GM04503 (cell line): ENCODE results near the gene SLC51A.
A peak's percentile ranks its signal among the peaks of the same experiment; 100 is the strongest.
"Not testable (repeated sequence)": the region's sequence is repeated elsewhere in the genome, so short reads cannot be mapped to it uniquely, and the experiment has no call there.

ENCODE experiments used
- DNase-seq: peaks from one replicate; pipeline ENCODE4 v3.0.0-alpha.2; 2012; ENCODE audit warnings: low read depth

Gene SLC51A

DNA sequence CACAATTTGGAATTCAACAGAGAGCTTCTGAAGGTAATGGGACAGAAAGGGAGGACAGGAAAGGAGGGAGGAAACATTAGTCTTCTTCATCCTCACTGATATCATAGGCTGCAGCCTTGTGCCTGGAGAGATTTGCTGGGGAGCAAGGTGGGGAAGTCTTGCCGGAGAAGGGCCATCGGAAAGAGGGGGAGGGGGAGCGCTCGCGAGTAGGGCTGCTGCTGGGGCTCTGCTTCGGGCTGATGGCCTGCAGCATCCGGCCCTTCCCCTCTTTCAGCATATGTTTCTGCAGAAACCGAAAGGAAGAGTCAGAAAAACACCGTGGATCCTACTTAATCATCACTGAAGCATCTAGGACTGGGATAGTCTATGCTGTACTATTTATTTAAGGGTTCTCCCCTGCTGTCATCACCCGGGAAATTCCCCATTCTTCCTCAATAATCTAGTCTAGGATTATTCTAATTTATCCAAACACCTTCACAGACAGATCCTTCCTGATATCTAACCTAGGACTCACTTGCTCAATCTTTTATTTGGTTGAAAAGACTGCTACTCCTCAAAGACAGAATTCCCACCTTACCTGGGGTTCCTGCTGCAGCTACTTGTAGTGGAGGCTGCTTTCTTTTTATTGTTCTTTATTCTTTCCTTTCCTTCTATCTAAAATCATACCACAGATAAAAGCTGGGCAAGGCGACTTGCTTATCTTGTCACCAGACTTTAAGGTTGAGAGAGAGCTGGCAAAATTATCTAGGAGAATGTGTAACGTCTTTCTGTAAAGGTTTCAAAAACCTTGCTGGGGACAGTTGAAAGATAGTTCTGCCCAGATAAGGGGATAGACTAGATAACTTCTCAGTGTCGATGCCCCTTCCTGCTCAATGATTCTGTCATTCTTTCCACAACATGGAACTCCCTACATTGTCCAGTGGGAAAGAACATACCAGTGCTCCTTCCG, 22.6 kb downstream of the SLC51A start:
- no peak for DNase-seq

- no peak for DNase-seq
Observed at GRCh38 chr3:196240424-196240823, 24.1 kb downstream of the SLC51A start.

GRCh38 chr3:196241704-196242103, 25.4 kb downstream of the SLC51A start:
- DNase-seq, result no peak

DNA sequence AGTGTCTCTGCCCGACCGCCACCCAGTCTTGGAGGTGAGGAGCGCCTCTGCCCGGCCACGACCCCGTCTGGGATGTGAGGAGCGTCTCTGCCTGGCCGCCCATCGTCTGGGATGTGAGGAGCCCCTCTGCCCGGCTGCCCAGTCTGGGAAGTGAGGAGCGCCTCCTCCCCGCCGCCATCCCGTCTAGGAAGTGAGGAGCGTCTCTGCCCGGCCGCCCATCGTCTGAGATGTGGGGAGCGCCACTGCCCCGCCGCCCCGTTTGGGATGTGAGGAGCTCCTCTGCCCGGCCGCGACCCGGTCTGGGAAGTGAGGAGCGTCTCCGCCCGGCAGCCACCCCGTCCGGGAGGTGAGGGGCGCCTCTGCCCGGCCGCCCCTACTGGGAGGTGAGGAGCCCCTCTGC, 27.8 kb downstream of the SLC51A start:
- DNase-seq, result not testable (repeated sequence)

DNA sequence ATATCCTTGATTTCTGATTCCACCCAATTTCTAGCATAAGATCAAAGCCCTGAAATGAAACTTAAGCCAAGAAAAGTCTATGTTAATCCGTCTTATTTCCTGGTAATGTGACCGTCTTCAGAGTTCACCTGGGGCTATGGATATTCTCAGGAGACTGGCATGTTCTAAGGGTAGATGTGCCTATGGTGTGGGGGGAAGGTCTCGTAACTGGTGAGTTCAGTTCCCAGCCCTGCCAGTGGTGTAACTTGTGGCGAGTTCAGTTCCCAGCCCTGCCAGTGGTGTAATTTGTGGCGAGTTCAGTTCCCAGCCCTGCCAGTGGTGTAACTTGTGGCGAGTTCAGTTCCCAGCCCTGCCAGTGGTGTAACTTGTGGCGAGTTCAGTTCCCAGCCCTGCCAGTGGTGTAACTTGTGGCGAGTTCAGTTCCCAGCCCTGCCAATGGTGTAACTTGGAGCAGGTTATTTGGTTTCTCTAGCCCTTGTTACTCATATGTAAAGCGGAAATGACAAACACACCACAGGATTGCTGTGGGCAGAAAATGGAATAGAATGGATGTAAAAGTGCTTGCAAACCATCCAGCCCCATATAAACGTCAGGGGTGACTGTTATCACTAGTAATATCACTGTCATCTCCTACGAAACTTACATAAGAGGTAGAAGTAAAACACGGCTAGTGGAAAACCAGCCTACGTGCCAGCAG, 30.4 kb downstream of the SLC51A start:
- no peak for DNase-seq

DNA sequence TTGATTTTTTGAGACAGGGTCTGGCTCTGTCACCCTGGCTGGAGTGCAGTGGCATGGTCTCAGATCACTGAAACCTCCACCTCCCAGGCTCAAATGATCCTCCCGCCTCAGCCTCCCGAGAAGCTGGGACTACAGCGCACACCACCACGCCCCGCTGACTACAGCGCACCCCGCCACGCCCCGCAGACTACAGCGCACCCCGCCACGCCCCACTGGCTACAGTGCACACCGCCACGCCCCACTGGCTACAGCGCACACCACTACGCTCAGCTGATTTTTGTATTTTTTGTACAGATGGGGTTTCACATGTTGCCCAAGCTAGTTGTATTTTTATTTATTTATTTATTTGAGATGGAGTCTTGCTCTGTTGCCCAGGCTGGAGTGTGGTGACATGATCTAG, 35.6 kb downstream of the SLC51A start:
- DNase-seq, result no peak

DNA sequence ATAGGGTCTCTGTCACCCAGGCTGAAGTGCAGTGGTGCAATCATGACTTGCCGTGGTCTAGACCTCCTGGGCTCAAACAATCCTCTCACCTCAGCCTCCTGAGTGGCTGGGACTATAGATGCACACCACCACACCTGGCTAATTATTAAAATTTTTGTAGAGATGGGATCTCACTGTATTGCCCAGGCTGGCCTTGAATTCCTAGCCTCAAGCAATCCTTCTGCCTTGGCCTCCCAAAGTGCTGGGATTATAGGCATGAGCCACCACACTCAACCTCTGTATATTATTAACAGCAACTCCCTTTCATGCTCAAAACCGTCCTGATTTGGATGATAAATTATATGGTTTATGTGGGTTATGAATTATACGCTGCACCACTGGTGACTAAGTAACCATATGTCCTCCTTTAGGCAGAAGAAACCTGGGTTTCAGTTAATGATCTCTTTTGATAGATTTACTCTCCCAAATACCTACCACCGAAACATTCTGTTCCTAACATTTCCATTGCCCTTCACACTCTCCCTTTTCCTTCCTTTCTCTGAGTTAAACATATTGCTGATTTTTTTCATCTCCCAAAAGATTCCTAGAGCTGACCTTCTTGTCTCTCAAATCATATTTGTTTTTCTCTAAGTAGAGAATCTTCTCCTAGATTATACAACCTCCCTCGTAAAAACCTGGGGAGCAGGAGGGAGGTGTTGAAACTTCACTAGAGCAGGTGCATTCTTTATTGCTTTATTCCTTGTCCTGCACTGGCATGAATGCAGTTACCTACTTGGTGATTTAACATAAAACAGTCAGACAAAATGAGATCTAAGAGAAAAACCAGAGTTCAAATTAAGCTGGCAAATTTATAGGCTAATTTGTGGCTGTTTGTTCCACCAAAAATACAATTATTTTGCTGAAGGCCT, 38.3 kb downstream of the SLC51A start:
- DNase-seq, result no peak

- no peak for DNase-seq
Observed at GRCh38 chr3:196255776-196256175, 39.4 kb downstream of the SLC51A start.

GRCh38 chr3:196260784-196261183, 44.5 kb downstream of the SLC51A start:
- no peak for DNase-seq

GRCh38 chr3:196263819-196264218, 47.5 kb downstream of the SLC51A start:
- no peak for DNase-seq

DNA sequence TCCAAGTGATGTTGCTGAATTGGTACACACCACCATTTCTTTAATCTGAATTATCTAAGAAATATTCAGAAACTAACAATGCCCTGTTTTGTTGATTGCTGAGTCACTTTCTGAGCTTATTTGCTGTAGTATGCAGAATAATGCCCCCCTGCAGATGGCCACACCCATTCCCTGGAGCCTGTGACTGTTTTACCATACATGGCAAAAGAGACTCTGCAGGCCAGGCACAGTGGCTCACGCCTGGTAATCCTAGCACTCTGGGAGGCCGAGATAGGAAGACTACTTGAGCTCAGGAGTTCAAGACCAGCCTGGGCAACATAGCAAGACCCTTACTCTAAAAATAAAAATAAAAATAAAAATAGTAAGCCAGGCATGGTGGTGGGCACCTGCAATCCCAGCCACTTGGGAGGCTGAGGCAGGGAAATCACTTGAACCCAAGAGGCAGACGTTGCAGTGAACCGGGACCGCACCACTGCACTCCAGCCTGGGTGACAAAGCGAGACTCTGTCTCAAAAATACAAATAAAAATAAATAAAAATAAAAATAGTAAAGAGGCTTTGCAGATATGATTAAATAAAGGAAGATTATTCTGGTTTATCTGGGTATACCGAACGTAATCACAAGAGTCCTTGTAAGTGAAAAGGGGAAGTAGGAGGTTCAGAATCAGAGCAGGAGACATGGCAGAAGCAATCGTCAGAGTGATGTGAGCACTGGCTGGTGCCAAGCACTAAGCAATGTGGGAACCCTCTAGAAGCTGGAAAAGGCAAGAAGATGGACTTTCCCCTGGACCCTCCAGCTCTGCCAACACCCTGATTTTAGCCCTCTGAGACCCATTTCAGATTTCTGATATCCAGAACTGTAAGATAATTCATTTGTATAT, 52.2 kb downstream of the SLC51A start:
- DNase-seq, result peak; percentile 39

- DNase-seq, result no peak
Observed at GRCh38 chr3:196270499-196270898, 54.2 kb downstream of the SLC51A start.

DNA sequence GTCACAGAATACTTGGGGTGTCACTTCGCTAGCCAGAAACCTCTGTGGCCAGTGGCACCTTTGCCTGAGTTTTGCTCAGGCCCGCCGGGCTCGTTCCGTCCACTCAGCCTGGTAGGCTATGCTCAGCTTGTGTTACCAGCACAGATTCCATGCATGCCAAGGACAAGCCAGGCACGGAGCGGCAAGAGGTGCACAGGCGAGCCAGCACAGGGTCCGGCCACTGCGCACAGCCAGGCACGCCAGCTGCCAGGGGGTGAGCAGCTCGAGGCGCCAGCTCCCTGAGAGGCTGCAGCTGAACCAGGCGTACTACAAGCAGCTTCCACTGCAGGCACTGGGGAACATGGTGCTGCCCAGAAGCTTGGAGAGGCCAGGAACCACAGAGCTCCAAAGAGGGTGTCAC, 56.5 kb downstream of the SLC51A start:
- no peak for DNase-seq

DNA sequence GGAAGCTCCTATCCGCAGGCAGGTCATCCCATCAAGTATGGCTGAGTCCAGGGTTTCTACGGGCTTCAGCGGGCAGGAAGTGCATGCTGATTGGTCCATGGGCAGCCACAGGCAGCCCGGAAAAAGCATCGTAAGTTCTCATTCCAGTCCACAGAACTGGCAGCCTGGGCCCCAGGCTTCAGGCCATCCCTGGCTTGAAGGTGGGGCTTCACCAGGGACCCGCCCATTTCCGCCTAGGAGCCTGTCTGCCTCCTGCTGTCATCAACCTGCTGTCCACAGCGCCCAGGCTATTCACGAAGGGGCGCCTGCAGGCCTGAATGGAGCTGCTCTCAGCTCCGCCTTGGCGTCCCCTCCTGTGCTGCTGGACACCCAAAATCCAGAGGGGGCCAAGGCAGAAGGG, 57.3 kb downstream of the SLC51A start:
- DNase-seq, result no peak

GRCh38 chr3:196274585-196274984, 58.3 kb downstream of the SLC51A start:
- DNase-seq, result no peak

DNA sequence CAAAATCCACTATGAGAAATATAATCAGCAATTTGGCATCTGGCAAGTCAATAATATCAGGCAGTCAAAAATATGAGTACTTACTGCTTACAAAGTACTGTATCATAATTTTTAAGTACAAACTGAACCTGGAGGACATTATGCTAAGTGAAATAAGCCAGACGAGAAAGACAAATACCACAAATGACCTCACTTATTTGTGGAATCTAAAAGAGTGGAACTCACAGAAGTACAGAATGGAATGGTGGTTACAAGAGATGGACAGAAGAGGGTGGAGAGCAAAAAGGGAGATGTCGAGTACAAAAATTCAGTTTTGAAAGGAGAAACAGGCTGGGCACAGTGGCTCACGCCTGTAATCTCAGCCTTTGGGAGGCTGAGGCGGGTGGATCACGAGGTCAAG, 58.8 kb downstream of the SLC51A start:
- no peak for DNase-seq

DNA sequence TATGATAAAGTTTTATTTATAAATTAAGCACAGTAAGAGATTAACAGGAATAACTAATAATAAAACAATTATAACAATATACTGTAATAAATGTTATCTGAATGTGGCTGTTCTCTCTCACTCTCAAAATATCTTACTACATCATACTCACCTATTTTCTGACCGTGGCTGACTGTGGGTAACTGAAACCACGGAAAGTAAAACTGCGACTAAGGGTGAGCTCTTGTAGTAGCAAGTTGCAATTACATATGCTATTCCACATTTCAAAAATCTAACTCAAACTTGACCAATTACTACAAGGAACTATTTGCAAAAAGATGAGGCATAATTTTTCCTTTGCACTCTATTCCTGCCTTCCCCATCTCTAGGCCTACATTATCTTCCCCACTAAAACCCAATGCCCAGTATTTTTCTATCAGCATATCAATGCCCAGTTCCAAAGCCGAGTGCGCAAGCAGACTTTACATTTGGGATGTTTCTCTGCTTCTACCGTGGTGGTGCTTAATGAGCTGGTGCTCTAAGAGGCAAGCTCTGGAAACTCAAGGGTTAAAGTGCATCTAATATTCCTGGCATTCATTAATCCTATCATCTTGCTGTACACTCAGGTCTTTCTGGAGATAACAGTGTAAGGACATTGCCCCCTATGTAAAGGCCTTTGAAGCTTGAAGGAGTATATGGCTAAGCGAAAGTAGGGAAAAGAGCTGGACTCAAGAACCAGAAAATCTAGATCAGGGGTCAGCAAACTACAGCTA, 64.5 kb downstream of the SLC51A start:
- no peak for DNase-seq

DNA sequence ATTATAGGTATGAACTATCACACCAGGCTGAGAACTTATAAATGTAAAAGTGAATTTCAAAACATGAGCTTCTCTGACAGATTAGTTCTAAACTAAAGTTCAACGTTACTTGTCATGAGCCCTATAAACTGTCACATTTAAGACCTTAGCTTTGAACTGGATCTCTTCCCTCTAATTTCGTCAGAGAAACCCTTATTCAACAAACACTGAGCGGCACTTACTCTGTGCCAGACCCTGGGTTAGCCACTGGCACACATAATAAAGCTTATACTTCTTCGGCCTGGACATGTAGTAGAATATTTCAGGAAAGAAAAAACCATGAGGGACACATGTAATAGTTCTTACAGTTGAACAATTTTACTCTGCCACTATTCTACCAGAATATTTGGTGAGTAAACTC, 65.6 kb downstream of the SLC51A start:
- no peak for DNase-seq
